ENCODE data around the gene DHX35.

DHX35 gene

DNA sequence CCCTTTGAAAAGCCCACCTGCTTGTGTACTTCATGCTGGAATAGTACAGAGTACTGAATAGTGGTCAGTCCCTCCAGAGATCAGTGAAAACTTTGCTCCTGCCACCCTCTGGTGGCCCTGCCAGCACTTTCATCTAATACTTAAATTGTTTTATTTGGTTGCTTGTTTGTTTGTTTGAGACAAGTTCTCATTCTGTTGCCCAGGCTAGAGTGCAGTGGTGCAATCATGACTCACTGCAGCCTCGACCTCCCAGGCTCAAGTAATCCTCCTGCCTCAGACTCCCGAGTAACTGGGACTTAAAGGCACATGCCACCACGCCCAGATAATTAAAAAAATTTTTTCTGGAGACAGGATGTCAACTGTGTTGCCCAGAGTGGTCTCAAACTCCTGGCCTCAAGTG, 26.9 kb upstream of the DHX35 start:
- no peak for TF ChIP-seq MYC (IDR thresholded peaks at IDR 0.05; ENCODE audit: low read depth, low read length)
- no peak for TF ChIP-seq CTCF (IDR thresholded peaks at IDR 0.05; ENCODE audit: low read depth, low read length)
- TF ChIP-seq POLR2A (IDR thresholded peaks at IDR 0.05; ENCODE audit: extremely low read depth, insufficient read length), result no peak
- TF ChIP-seq, protein P1, sequence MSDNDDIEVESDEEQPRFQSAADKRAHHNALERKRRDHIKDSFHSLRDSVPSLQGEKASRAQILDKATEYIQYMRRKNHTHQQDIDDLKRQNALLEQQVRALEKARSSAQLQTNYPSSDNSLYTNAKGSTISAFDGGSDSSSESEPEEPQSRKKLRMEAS (IDR thresholded peaks at IDR 0.05; ENCODE audit: low read depth, low read length), result no peak
- peak; percentile 45 for DNase-seq (ENCODE audit: low read depth)
- no peak overlapping the region for H3K4me3 ChIP-seq (ENCODE audit: low read depth, low read length)

DNA sequence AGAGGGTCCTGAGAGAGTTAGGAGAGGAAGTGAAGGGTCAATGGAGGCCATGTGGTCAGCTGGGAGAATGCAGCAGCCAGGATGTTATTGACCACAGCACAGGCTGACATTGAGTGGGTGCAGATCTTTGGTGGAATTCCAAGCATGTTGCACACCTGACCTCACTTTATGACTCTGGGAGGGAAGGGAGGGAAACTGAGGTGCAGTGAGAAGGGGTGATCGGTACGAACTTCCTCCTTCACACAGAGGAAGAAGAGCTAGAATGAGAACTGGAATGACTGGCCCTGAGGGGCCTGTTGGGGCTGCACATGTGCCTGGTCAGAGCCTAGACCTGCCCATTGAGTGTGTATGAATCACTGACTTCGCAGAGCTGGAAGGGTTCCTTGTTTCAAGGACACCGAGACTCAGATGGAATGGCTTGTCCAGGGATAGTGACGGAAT, 26.2 kb upstream of the DHX35 start:
- H3K4me3 ChIP-seq (ENCODE audit: low read depth, low read length), result no peak overlapping the region
- TF ChIP-seq, protein P1 (IDR thresholded peaks at IDR 0.05; ENCODE audit: low read depth, low read length), result no peak
- TF ChIP-seq MYC (IDR thresholded peaks at IDR 0.05; ENCODE audit: low read depth, low read length) (no peak), POLR2A (IDR thresholded peaks at IDR 0.05; ENCODE audit: extremely low read depth, insufficient read length) (no peak)
- DNase-seq (ENCODE audit: low read depth), result no peak

DNA sequence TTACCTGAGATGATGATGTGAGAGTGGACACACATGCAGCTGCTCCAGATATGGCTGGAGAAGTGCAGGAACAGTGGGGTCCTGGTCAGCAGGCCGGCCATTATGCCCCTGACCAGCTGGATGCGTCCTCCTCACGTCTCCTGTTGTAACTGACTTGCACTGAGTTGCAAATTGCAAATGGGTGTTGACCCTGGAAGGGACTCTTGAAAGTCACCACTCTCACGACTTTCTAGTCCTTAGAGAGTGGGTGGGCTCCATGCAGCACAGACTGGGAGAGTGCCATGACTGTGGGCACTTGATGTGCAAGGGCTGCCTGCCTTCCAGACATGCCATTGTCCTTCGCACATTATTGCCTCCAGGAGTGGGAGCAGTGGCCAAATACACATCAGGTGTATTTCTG, 25.1 kb upstream of the DHX35 start:
- no peak for DNase-seq (ENCODE audit: low read depth)
- no peak for TF ChIP-seq CTCF (IDR thresholded peaks at IDR 0.05; ENCODE audit: low read depth, low read length)
- TF ChIP-seq MYC (IDR thresholded peaks at IDR 0.05; ENCODE audit: low read depth, low read length), result no peak
- H3K4me3 ChIP-seq (ENCODE audit: low read depth, low read length), result no peak overlapping the region

DNA sequence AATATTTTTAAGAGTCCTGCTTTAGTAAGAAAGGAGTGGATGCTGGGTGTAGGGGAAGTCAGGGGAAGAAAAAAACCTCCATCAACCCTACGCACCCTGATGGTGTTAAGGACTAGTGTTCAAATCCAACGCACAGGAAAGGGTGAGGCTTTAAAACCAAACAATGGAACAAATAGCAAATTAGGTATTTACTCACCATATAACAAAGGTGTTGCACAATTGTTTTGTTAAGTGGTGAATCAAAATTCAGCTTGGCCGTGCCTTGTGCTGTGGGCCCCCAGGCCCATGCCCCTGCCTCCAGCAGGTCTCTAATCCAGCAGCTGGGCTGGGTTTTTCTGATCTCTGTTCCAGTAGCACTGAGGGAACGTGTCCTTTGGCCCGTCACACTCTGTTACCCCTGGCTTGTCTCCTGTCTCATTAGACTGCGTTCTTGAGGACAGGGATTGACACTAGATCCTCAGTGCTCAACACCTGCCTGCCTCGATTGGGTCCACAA, 24.1 kb upstream of the DHX35 start:
- no peak for TF ChIP-seq MYC (IDR thresholded peaks at IDR 0.05; ENCODE audit: low read depth, low read length)
- TF ChIP-seq POLR2A (IDR thresholded peaks at IDR 0.05; ENCODE audit: extremely low read depth, insufficient read length), result no peak
- H3K4me3 ChIP-seq (ENCODE audit: low read depth, low read length), result no peak overlapping the region
- DNase-seq (ENCODE audit: low read depth), result no peak

DNA sequence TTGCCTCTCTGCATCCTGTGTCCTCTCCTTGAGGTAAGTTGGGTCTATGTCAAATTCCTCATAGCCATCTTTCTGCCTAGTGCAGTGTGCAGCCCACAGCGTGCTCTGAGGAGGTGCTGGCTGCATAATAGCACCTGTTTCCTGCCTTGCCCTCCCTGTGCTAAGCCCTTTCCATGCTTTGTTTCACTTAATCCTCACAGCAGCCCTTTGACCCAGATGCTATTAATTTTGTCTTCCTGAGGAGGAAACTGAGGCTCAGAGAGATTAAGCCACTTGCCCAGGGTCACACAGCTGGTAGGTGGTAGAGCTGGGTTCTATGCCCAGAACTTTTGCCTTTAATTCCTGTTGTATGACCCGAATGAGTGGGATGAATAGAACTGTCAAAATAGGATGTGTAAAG, 22.5 kb upstream of the DHX35 start:
- no peak overlapping the region for H3K4me3 ChIP-seq (ENCODE audit: low read depth, low read length)
- no peak for DNase-seq (ENCODE audit: low read depth)
- TF ChIP-seq POLR2A (IDR thresholded peaks at IDR 0.05; ENCODE audit: extremely low read depth, insufficient read length) (no peak), MYC (IDR thresholded peaks at IDR 0.05; ENCODE audit: low read depth, low read length) (no peak), CTCF (IDR thresholded peaks at IDR 0.05; ENCODE audit: low read depth, low read length) (no peak)
- TF ChIP-seq, protein P1 (IDR thresholded peaks at IDR 0.05; ENCODE audit: low read depth, low read length), result no peak

- no peak for TF ChIP-seq MYC (IDR thresholded peaks at IDR 0.05; ENCODE audit: low read depth, low read length)
- no peak for TF ChIP-seq CTCF (IDR thresholded peaks at IDR 0.05; ENCODE audit: low read depth, low read length)
- TF ChIP-seq POLR2A (IDR thresholded peaks at IDR 0.05; ENCODE audit: extremely low read depth, insufficient read length), result no peak
- TF ChIP-seq, protein P1 (IDR thresholded peaks at IDR 0.05; ENCODE audit: low read depth, low read length), result no peak
- H3K4me3 ChIP-seq (ENCODE audit: low read depth, low read length), result no peak overlapping the region
- no peak for DNase-seq (ENCODE audit: low read depth)
These were observed 21.5 kb upstream of the DHX35 start for GRCh38 chr20:38940644-38941043.

DNA sequence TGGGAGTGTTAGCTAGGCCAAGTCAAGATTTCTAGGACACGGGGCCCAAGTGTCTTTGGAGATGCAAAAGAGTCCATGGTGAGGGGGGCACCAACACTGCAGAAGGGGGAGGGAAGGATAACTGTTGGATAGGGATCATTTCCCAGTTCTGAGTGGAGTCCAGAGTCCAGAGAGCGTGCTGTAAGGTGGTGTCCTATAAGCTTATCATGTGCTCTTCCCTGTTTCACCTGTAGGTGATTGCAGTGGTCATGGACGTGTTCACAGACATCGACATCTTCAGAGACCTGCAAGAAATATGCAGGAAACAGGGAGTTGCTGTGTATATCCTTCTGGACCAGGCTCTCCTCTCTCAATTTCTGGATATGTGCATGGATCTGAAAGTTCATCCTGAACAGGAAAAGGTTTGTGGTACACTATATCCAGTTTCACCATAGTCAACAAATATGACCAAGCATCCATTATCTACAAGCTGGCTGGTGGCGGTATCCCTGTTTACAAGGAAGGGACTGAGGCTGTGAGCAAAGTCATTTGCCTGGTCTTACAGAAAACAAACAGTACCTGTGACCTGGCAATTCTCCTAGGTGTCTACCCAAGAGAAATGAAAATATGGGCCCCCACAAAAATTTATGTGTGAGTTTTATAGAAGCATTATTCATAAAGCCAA, 20.3 kb upstream of the DHX35 start:
- no peak for DNase-seq (ENCODE audit: low read depth)

More for the DNA sequence above, 20.3 kb upstream of the DHX35 start:
- no peak overlapping the region for H3K4me3 ChIP-seq (ENCODE audit: low read depth, low read length)
- TF ChIP-seq CTCF (IDR thresholded peaks at IDR 0.05; ENCODE audit: low read depth, low read length) (peak; percentile 12), MYC (IDR thresholded peaks at IDR 0.05; ENCODE audit: low read depth, low read length) (no peak)

All from NB4 (cell line).